ENCODE data around the gene ALG3. TPM values are rescaled to one million over a fixed set of nuclear protein-coding genes. Genes with fewer than 3 reads are reported as not detected.

Gene ALG3
- total and polyA plus RNA-seq, 9 of the 15 experiments (the other 6 are each of a cell fraction or from before 2014, with no cell fraction given) = 37.5 to 107 (median 80.1) TPM

DNA sequence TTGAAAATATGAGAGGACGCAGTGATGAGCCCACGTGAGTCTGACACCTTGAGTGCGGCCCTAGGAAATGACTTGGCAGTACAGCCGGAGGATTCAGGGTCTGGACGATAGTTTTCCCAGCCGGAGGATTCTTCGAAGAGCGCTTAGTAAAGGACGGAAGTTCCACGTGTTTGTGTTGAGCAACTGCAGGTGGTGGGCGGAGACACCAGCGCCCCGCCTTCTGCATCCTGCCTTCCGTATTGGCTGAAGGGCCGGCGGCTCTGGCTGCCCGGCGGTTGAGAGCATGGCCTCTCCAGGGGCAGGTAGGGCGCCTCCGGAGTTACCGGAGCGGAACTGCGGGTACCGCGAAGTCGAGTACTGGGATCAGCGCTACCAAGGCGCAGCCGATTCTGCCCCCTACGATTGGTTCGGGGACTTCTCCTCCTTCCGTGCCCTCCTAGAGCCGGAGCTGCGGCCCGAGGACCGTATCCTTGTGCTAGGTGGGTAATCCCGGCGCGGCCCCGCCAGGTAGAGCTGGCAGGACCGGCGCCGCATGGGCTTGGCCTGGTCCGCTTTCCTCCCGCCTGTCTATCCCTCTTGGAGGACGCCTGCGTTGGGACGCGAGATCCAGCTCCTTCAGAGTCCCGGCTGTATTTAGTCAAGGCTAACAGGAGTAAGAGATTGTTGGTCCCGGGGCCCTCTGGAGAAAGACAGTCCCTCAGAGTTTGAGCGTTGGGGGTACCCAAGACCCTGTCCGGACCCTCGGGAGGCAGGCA is 827 bp upstream of the ALG3 start, which contains the start of gene EEF1AKMT4 (continued):
- peak; percentile 68 to 75 for TF ChIP-seq NRF1 (conservative IDR thresholded peaks at IDR 0.05 in 1 of 2, IDR thresholded peaks at IDR 0.05 in 1 of 2)
- peak; percentile 48; the same call in 1 of the 2 replicates for TF ChIP-seq ZNF316 (IDR thresholded peaks at IDR 0.05)
- TF ChIP-seq TCF7L2 (IDR thresholded peaks at IDR 0.05; ENCODE audit: low read depth, low read length) = 0 out of 2 replicates have a peak, but pooled peaks have one; percentile 24
- TF ChIP-seq TRIM24 (IDR thresholded peaks at IDR 0.05) = peak in 1 of 2 experiments; percentile 22; a peak in 1 of 4 replicates
- peak; percentile 70 for TF ChIP-seq HCFC1 (IDR thresholded peaks at IDR 0.05; ENCODE audit: low read depth, low read length)
- TF ChIP-seq GTF2F1 (IDR thresholded peaks at IDR 0.05; ENCODE audit: low read depth, low read length) = no peak
- TF ChIP-seq TOE1 (IDR thresholded peaks at IDR 0.05; ENCODE audit: borderline replicate concordance) = no peak
- TF ChIP-seq TOE1 (CRISPR knock-in tag; IDR thresholded peaks at IDR 0.05; ENCODE audit: borderline replicate concordance, low read depth) = no peak
- TF ChIP-seq KLF6 (CRISPR knock-in tag; IDR thresholded peaks at IDR 0.05; ENCODE audit: borderline replicate concordance) = no peak
- 0 out of 2 replicates have a peak, but pooled peaks have one; percentile 32 for TF ChIP-seq ZBTB17 (CRISPR knock-in tag; IDR thresholded peaks at IDR 0.05)
- TF ChIP-seq POLR2A (conservative IDR thresholded peaks at IDR 0.05) = peak; percentile 80
- peak; percentile 99 for TF ChIP-seq MXI1 (IDR thresholded peaks at IDR 0.05; ENCODE audit: low read depth, low read length)
- TF ChIP-seq NR2C2 (CRISPR knock-in tag; IDR thresholded peaks at IDR 0.05) = peak; percentile 29; the same call in 1 of the 2 replicates
- TF ChIP-seq NR2C2 (tag; IDR thresholded peaks at IDR 0.05) = peak; percentile 32; the same call in 1 of the 2 replicates
- TF ChIP-seq RB1 (IDR thresholded peaks at IDR 0.05; ENCODE audit: low read depth) = peak; percentile 57; the same call in 1 of the 2 replicates
- no peak for TF ChIP-seq ZSCAN32 (CRISPR knock-in tag; IDR thresholded peaks at IDR 0.05)
- TF ChIP-seq FOSL1 (tag; conservative IDR thresholded peaks at IDR 0.05) = no peak
- TF ChIP-seq SP1 (CRISPR knock-in tag; IDR thresholded peaks at IDR 0.05) = peak; percentile 83
- TF ChIP-seq, protein P1, sequence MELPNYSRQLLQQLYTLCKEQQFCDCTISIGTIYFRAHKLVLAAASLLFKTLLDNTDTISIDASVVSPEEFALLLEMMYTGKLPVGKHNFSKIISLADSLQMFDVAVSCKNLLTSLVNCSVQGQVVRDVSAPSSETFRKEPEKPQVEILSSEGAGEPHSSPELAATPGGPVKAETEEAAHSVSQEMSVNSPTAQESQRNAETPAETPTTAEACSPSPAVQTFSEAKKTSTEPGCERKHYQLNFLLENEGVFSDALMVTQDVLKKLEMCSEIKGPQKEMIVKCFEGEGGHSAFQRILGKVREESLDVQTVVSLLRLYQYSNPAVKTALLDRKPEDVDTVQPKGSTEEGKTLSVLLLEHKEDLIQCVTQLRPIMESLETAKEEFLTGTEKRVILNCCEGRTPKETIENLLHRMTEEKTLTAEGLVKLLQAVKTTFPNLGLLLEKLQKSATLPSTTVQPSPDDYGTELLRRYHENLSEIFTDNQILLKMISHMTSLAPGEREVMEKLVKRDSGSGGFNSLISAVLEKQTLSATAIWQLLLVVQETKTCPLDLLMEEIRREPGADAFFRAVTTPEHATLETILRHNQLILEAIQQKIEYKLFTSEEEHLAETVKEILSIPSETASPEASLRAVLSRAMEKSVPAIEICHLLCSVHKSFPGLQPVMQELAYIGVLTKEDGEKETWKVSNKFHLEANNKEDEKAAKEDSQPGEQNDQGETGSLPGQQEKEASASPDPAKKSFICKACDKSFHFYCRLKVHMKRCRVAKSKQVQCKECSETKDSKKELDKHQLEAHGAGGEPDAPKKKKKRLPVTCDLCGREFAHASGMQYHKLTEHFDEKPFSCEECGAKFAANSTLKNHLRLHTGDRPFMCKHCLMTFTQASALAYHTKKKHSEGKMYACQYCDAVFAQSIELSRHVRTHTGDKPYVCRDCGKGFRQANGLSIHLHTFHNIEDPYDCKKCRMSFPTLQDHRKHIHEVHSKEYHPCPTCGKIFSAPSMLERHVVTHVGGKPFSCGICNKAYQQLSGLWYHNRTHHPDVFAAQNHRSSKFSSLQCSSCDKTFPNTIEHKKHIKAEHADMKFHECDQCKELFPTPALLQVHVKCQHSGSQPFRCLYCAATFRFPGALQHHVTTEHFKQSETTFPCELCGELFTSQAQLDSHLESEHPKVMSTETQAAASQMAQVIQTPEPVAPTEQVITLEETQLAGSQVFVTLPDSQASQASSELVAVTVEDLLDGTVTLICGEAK (IDR thresholded peaks at IDR 0.05) = peak; percentile 77
- TF ChIP-seq, protein P1 (CRISPR knock-in tag; IDR thresholded peaks at IDR 0.05) = no peak

Measured in K562 (cell line).